Common myeloid progenitor, CD34-positive (primary cell): ENCODE data around the gene WDR59.

Experiments used
- CTCF ChIA-PET: fragments of 350-600 bp; sonication (Branson Sonifier 250); formaldehyde crosslinking; loops from one replicate; lab custom pipeline; 2021; ENCODE audit warnings: antibody characterized with exemption; lab: Charles Lee
- POLR2A ChIA-PET: fragments of 350-600 bp; sonication (Branson Sonifier 250); formaldehyde crosslinking; loops from one replicate; lab custom pipeline; 2021; ENCODE audit warnings: antibody characterized with exemption; lab: Charles Lee
- DNase-seq, 3 donors: peaks; one replicate each; pipeline versions ENCODE4 v3.0.0 to v3.0.0-alpha.2; 2013
- H3K27ac ChIP-seq, 2 experiments: 1 replicate in 1 of 2; 2 replicates in 1 of 2; pipeline ENCODE4 v1.7.0; 2013; ENCODE audit warnings: inconsistent platforms in 2 of 2, low read length in 2 of 2, mild to moderate bottlenecking in 2 of 2, low read depth in 1 of 2, moderate library complexity in 1 of 2; ENCODE audit not compliant: severe bottlenecking in 2 of 2, insufficient read depth in 1 of 2, poor library complexity in 1 of 2
- H3K27me3 ChIP-seq, 5 experiments: replicated peaks in 2 of 5; 1 replicate in 3 of 5; 2 replicates in 2 of 5; pipeline versions ENCODE4 v1.6.1 to v1.7.0; 2013; ENCODE audit warnings: low read length in 4 of 5, mild to moderate bottlenecking in 2 of 5, moderate library complexity in 2 of 5, inconsistent platforms in 1 of 5; ENCODE audit not compliant: insufficient read depth in 5 of 5, control insufficient read depth in 4 of 5
- H3K36me3 ChIP-seq, 4 experiments: 1 replicate in 2 of 4; 2 replicates in 2 of 4; pipeline versions ENCODE4 v1.6.1 to v1.7.0; 2013; ENCODE audit warnings: low read length in 3 of 4, control low read depth in 1 of 4, mild to moderate bottlenecking in 1 of 4; ENCODE audit not compliant: control insufficient read depth in 4 of 4, insufficient read depth in 4 of 4
- H3K4me1 ChIP-seq, 4 experiments: 1 replicate in 3 of 4; 2 replicates in 1 of 4; pipeline versions ENCODE4 v1.6.1 to v1.7.1; 2013; ENCODE audit warnings: low read length in 3 of 4, mild to moderate bottlenecking in 3 of 4, control low read depth in 1 of 4, inconsistent platforms in 1 of 4, moderate library complexity in 1 of 4; ENCODE audit not compliant: control insufficient read depth in 4 of 4, insufficient read depth in 4 of 4; ENCODE audit errors: control extremely low read depth in 1 of 4
- H3K4me3 ChIP-seq, 7 experiments: 1 replicate in 4 of 7; 2 replicates in 3 of 7; pipeline versions ENCODE4 v1.5.1 to v1.7.0; 2013; ENCODE audit warnings: mild to moderate bottlenecking in 7 of 7, low read length in 6 of 7, moderate library complexity in 6 of 7, inconsistent platforms in 2 of 7, low read depth in 2 of 7, control low read depth in 1 of 7; ENCODE audit not compliant: insufficient read depth in 4 of 7, control insufficient read depth in 1 of 7; ENCODE audit errors: extremely low read depth in 1 of 7
- H3K9me3 ChIP-seq, 5 experiments: 1 replicate in 4 of 5; 2 replicates in 1 of 5; pipeline versions ENCODE4 v1.6.1 to v1.7.1; 2013; ENCODE audit warnings: low read length in 4 of 5, mild to moderate bottlenecking in 2 of 5, inconsistent platforms in 1 of 5, low read depth in 1 of 5, moderate library complexity in 1 of 5; ENCODE audit not compliant: control insufficient read depth in 4 of 5, insufficient read depth in 2 of 5; ENCODE audit errors: control extremely low read depth in 1 of 5
- WGBS: methylation state at CpG from one replicate; pipeline ENCODE4 v1.1.5; 2013; ENCODE audit not compliant: insufficient coverage; 5-methylcytosine and 5-hydroxymethylcytosine counted together

WDR59 gene

GRCh38 chr16:74874123-74874522 is 110.8 kb downstream of the WDR59 start:
- H3K27me3 ChIP-seq, result no peaks in the 10 kb centered on the region
- H3K9me3 ChIP-seq, result no peaks in the 10 kb centered on the region
- no peak overlapping the region for H3K27ac ChIP-seq
- H3K4me3 ChIP-seq, result no peak overlapping the region
- ChIA-PET POLR2A (interaction anchor here (0.6 kb wide), 1 partner anchor 772 kb away, joined by 3 read pairs; no protein-coding TSS in a partner anchor), CTCF (interaction anchor here (1.5 to 3.5 kb wide), 3 partner anchors 9 to 14 kb away, joined by 3 to 15 read pairs (median 4); no protein-coding TSS in a partner anchor)
- 97% methylated on average over 14 of the region's 14 CpGs for WGBS
- no peak for DNase-seq
- H3K4me1 ChIP-seq, result no peaks in the 10 kb centered on the region
- H3K36me3 ChIP-seq, result peaks cover 7 to 42% (median 26%) of the 10 kb centered on the region in 4 experiments

GRCh38 chr16:74872302-74872701 is 112.6 kb downstream of the WDR59 start:
- no peaks in the 10 kb centered on the region for H3K9me3 ChIP-seq
- ChIA-PET POLR2A (no interaction called here), CTCF (interaction anchor here (1.3 kb wide), 1 partner anchor 9 kb away, joined by 3 read pairs; no protein-coding TSS in a partner anchor)
- no peak for DNase-seq
- no peaks in the 10 kb centered on the region for H3K27me3 ChIP-seq
- H3K4me3 ChIP-seq, result no peak overlapping the region
- H3K27ac ChIP-seq, result no peak overlapping the region
- H3K36me3 ChIP-seq, result peaks cover 7 to 33% (median 21%) of the 10 kb centered on the region in 4 experiments
- H3K4me1 ChIP-seq, result no peaks in the 10 kb centered on the region
- WGBS, result 100% methylated on average over 2 of the region's 2 CpGs

DNA sequence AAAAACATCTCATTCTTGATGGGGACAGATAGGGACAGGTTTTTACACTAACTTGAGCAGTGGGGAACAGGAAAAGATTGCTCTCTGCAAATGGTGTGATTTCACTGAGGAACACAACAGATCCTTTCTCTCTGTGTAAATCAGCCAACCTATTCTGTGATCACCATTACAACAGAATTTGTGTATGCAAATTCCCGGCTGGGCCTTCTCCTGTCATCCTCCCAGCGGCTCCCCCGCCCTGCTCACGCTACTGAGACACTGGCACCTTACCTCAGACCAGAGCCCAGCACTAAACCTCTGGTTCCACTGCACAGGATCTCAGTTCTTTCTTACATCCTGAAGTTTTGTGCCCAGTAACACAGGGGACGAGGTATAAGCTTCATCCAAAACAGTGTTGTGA is 113.3 kb downstream of the WDR59 start:
- Histone ChIP-seq H3K36me3 (peaks cover 5 to 30% (median 20%) of the 10 kb centered on the region in 4 experiments), H3K4me1 (no peaks in the 10 kb centered on the region), H3K4me3 (no peak overlapping the region), H3K27me3 (no peaks in the 10 kb centered on the region), H3K27ac (no peak overlapping the region), H3K9me3 (no peaks in the 10 kb centered on the region)
- POLR2A ChIA-PET, result no interaction called here
- CTCF ChIA-PET, result interaction anchor here (1.3 kb wide), 1 partner anchor 9 kb away, joined by 3 read pairs; no protein-coding TSS in a partner anchor
- DNase-seq, result no peak
- WGBS, result 100% methylated on average over 3 of the region's 5 CpGs

GRCh38 chr16:74868501-74868900 is 116.4 kb downstream of the WDR59 start:
- CTCF ChIA-PET, result interaction anchor here (0.7 kb wide), 1 partner anchor 8 kb away, joined by 3 read pairs; no protein-coding TSS in a partner anchor
- H3K27ac ChIP-seq, result no peak overlapping the region
- H3K9me3 ChIP-seq, result no peaks in the 10 kb centered on the region
- H3K4me3 ChIP-seq, result no peak overlapping the region
- WGBS, result 36% methylated on average over 2 of the region's 6 CpGs
- POLR2A ChIA-PET, result no interaction called here
- peaks cover 4 to 11% (median 6%) of the 10 kb centered on the region in 4 experiments for H3K36me3 ChIP-seq
- peaks cover 0 to 6% (median 2%) of the 10 kb centered on the region in 4 experiments for H3K4me1 ChIP-seq
- no peak for DNase-seq
- no peaks in the 10 kb centered on the region for H3K27me3 ChIP-seq

DNA sequence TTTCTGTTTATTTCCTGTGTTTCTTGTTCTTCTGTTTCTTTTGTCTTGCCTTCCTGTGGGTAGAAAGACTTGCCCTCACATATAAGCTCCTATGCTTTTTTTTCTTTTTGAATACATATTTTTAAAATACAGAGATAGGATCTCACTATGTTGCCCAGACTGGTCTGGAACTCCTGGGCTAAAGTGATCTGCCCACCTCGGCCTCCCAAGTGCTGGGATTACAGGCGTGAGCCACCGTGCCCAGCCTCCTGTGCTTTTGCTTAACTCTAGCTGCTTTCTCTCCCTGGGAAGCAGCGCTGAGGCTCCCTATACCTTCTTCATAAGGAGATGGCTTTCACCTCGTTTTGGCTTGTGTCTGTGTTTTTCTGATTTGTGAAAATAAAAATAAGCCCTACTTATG is 116.9 kb downstream of the WDR59 start:
- ChIA-PET POLR2A (no interaction called here), CTCF (interaction anchor here (0.7 kb wide), 2 partner anchors 8 to 55 kb away, joined by 3 read pairs; no protein-coding TSS in a partner anchor)
- no peak overlapping the region for H3K4me3 ChIP-seq

DNA sequence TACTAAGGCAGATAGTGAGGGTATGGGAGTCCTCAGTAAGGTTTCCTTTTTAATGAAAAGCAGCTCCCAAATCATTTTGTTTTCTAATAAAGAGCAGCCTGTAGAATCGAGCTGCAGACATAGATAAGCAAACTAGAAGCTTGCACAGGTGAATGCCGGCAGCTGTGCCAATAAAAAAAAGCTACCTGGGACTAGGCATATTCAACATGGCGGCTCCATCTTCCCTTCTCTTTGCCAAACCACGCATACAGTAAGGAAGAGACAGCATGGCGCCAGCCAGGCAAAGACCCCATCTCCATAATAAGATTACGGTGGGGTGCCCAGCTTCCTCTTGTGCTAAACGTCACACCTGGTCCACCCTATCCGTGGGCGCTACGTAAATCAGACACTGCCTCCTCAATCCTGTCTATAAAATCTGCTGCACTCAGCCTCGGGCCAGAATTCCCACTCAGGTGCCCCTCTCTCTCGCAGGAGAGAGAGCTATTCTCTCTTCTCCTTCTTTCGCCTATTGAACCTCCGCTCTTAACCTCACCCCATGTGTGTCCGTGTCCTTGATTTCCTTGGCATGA is 117.6 kb downstream of the WDR59 start:
- Histone ChIP-seq H3K36me3 (peaks cover 3 to 9% (median 5%) of the 10 kb centered on the region in 4 experiments), H3K4me1 (peaks cover 0 to 8% (median 2%) of the 10 kb centered on the region in 4 experiments), H3K9me3 (no peaks in the 10 kb centered on the region), H3K27ac (no peak overlapping the region), H3K27me3 (no peaks in the 10 kb centered on the region), H3K4me3 (no peak overlapping the region)
- CTCF ChIA-PET, result interaction anchor here (0.7 kb wide), 1 partner anchor 54 kb away, joined by 3 read pairs; no protein-coding TSS in a partner anchor
- no peak for DNase-seq
- POLR2A ChIA-PET, result interaction anchor here (0.7 kb wide), 1 partner anchor 33 kb away, joined by 4 read pairs; no protein-coding TSS in a partner anchor
- 88% methylated on average over 14 of the region's 15 CpGs for WGBS

More for the DNA sequence above, 116.9 kb downstream of the WDR59 start:
- no peaks in the 10 kb centered on the region for H3K27me3 ChIP-seq
- peaks cover 3 to 9% (median 5%) of the 10 kb centered on the region in 4 experiments for H3K36me3 ChIP-seq
- H3K4me1 ChIP-seq, result peaks cover 0 to 6% (median 2%) of the 10 kb centered on the region in 4 experiments
- WGBS, result 93% methylated on average over 3 of the region's 5 CpGs
- no peak for DNase-seq
- H3K27ac ChIP-seq, result no peak overlapping the region
- no peaks in the 10 kb centered on the region for H3K9me3 ChIP-seq
